ENCODE data around the gene TAF11L10. TPM values are rescaled to one million over a fixed set of nuclear protein-coding genes. Genes with fewer than 3 reads are reported as not detected.

The TAF11L10 gene
- not detected in 2 replicates for total RNA-seq

GRCh38 chr5:17597728-17598127 lies at the start of gene TAF11L10:
TSS of gene TAF11L10 (minus strand) at chr5:17597828.

DNA sequence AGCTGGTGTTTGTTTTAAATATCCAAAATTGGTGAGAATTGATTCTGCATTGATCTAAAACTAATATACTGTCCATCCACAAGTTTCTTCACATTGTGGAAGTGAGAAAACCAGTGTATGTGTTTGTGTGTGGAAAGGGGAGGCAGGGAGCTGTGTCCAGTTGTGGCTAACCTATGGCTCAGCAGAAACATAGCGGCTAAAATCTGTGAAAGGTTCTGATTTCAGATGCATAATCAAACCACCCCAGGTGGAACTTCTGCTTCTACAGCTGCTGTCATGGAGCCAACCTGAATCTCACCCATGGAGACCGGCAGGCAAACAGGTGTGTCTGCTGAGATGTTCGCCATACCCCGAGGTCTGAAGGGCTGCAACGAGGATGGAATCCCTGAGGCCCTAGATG lies 36.5 kb upstream of the TAF11L10 start, which contains the start of gene TAF11L14:
TAF11L14 (plus strand) TSS at position 301 of the 400 bp plus-strand sequence.

GRCh38 chr5:17631788-17632187 lies 34.2 kb upstream of the TAF11L10 start, which contains the start of gene TAF11L13:
TSS of gene TAF11L13 (plus strand) at chr5:17632088.

GRCh38 chr5:17610092-17610491 lies 12.5 kb upstream of the TAF11L10 start, which contains the start of gene TAF11L12:
TSS of gene TAF11L12 (plus strand) at chr5:17610392.

GRCh38 chr5:17603880-17604279 lies 6.3 kb upstream of the TAF11L10 start, which contains the start of gene TAF11L11:
TSS of gene TAF11L11 (plus strand) at chr5:17604183.

GRCh38 chr5:17594255-17594654 lies 3.4 kb downstream of the TAF11L10 start, which contains the start of gene TAF11L9:
TSS of gene TAF11L9 (minus strand) at chr5:17594394.

GRCh38 chr5:17590860-17591259 lies 6.8 kb downstream of the TAF11L10 start, which contains the start of gene TAF11L8:
TSS of gene TAF11L8 (minus strand) at chr5:17590960.

DNA sequence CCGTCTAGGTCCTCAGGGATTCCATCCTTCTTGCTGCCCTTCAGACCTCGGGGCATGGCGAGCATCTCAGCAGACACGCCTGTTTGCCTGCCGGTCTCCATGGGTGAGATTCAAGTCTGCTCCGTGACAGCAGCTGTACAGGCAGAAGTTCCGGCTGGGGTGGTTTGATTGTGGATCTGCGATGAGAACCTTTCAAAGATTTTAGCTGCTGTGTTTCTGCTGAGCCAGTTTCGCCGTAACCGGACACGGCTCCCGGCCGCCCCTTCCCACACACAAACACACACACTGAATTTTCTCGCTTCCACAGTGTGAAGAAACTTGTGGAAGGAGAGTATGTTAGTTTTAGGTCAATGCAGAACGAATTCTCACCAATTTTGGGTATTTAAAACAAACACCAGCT lies 12.0 kb downstream of the TAF11L10 start, which contains the start of gene TAF11L7:
TAF11L7 (minus strand) TSS at position 101 of the 400 bp plus-strand sequence.

Other genes starting within 250 kb of the TAF11L10 start
- gene TAF11L2, start 99.6 kb downstream of the TAF11L10 start, total RNA-seq = not detected in 2 replicates
- not detected in 2 replicates for gene TAF11L3, start 79.5 kb downstream of the TAF11L10 start, total RNA-seq
- gene TAF11L4, start 76.0 kb downstream of the TAF11L10 start, total RNA-seq = not detected in 2 replicates
- gene TAF11L5, start 72.6 kb downstream of the TAF11L10 start, total RNA-seq = not detected in 2 replicates
- not detected in 2 replicates for gene TAF11L6, start 69.2 kb downstream of the TAF11L10 start, total RNA-seq
- not detected in 2 replicates for gene TAF11L7, start 12.1 kb downstream of the TAF11L10 start, total RNA-seq
- not detected in 2 replicates for gene TAF11L8, start 6.9 kb downstream of the TAF11L10 start, total RNA-seq
- gene TAF11L9, start 3.4 kb downstream of the TAF11L10 start, total RNA-seq = not detected in 2 replicates
- not detected in 2 replicates for gene TAF11L11, start 6.4 kb upstream of the TAF11L10 start, total RNA-seq
- gene TAF11L12, start 12.6 kb upstream of the TAF11L10 start, total RNA-seq = not detected in 2 replicates
- gene TAF11L13, start 34.3 kb upstream of the TAF11L10 start, total RNA-seq = not detected in 2 replicates
- gene TAF11L14, start 36.6 kb upstream of the TAF11L10 start, total RNA-seq = not detected in 2 replicates